ENCODE data around the gene ASPM. TPM values are rescaled to one million over a fixed set of nuclear protein-coding genes. Genes with fewer than 3 reads are reported as not detected.

The ASPM gene
- total RNA-seq, 1 experiment from 2014 or later: 57.6 TPM

- no peak overlapping the region for H3K4me2 ChIP-seq
- no peaks in the 10 kb centered on the region for H3K9me3 ChIP-seq (ENCODE audit: insufficient read depth, low read depth)
- peaks cover 17% of the 10 kb centered on the region for H3K4me1 ChIP-seq (replicated peaks; ENCODE audit: insufficient read depth)
- ChIA-PET CTCF (no interaction called here), POLR2A (ENCODE audit: unreplicated experiment) (no interaction called here)
- no peak overlapping the region for H2AFZ ChIP-seq
- H3K36me3 ChIP-seq (ENCODE audit: low read depth): peaks cover 27% of the 10 kb centered on the region; the same call in 1 of the 2 replicates
- no peaks in the 10 kb centered on the region for H3K9me2 ChIP-seq (ENCODE audit: insufficient read depth)
- no peaks in the 10 kb centered on the region for H3F3A ChIP-seq (ENCODE audit: insufficient read depth, low read depth)
- no peak overlapping the region for H3K4me3 ChIP-seq
- peaks cover 66% of the 10 kb centered on the region for H3K79me2 ChIP-seq (ENCODE audit: low read depth)
- no peaks in the 10 kb centered on the region; the same call in none of the 2 replicates for H4K20me1 ChIP-seq (ENCODE audit: insufficient read depth)
- no TSS peak for BruUV-seq (replicated peaks)
- intact Hi-C loops (cut with micrococcal nuclease; ENCODE audit: unreplicated experiment): no loop called here
- TF ChIP-seq CTCF (conservative IDR thresholded peaks at IDR 0.05) (no peak), EZH2 (IDR thresholded peaks at IDR 0.05; ENCODE audit: low read depth) (no peak)
- H3K27ac ChIP-seq: no peak overlapping the region
- no peaks in the 10 kb centered on the region for H3K27me3 ChIP-seq (ENCODE audit: insufficient read depth, low read depth)
- DNase-seq: no peak
Observed at GRCh38 chr1:197143276-197143675, 3.2 kb downstream of the ASPM start.

- peak overlapping the region; percentile 12; the same call in 1 of the 2 replicates for H3K4me2 ChIP-seq
Observed at GRCh38 chr1:197141575-197141974, 4.9 kb downstream of the ASPM start.

GRCh38 chr1:197140121-197140520 is 6.3 kb downstream of the ASPM start:
- no peak overlapping the region for H3K4me2 ChIP-seq
- no TSS peak for BruUV-seq (replicated peaks)
- intact Hi-C loops (cut with micrococcal nuclease; ENCODE audit: unreplicated experiment): no loop called here
- no peak overlapping the region for H3K27ac ChIP-seq
- H3K4me3 ChIP-seq: no peak overlapping the region
- H3K27me3 ChIP-seq (ENCODE audit: insufficient read depth, low read depth): no peaks in the 10 kb centered on the region
- H3K9me3 ChIP-seq (ENCODE audit: insufficient read depth, low read depth): no peaks in the 10 kb centered on the region
- H3K9me2 ChIP-seq (ENCODE audit: insufficient read depth): no peaks in the 10 kb centered on the region
- POLR2A ChIA-PET (ENCODE audit: unreplicated experiment): no interaction called here
- TF ChIP-seq EZH2 (IDR thresholded peaks at IDR 0.05; ENCODE audit: low read depth): no peak
- TF ChIP-seq CTCF (conservative IDR thresholded peaks at IDR 0.05): no peak
- no peaks in the 10 kb centered on the region for H3F3A ChIP-seq (ENCODE audit: insufficient read depth, low read depth)
- H3K36me3 ChIP-seq (ENCODE audit: low read depth): peaks cover 29% of the 10 kb centered on the region; the same call in 1 of the 2 replicates
- H3K79me2 ChIP-seq (ENCODE audit: low read depth): peaks cover 53% of the 10 kb centered on the region
- no peak overlapping the region for H2AFZ ChIP-seq
- no peak for DNase-seq
- CTCF ChIA-PET: no interaction called here
- H3K4me1 ChIP-seq (replicated peaks; ENCODE audit: insufficient read depth): peaks cover 14% of the 10 kb centered on the region
- H4K20me1 ChIP-seq (ENCODE audit: insufficient read depth): no peaks in the 10 kb centered on the region; the same call in none of the 2 replicates

More at GRCh38 chr1:197141575-197141974, 4.9 kb downstream of the ASPM start:
- TF ChIP-seq EZH2 (IDR thresholded peaks at IDR 0.05; ENCODE audit: low read depth) (no peak), CTCF (conservative IDR thresholded peaks at IDR 0.05) (no peak)
- Histone ChIP-seq H4K20me1 (ENCODE audit: insufficient read depth) (no peaks in the 10 kb centered on the region; the same call in none of the 2 replicates), H3F3A (ENCODE audit: insufficient read depth, low read depth) (no peaks in the 10 kb centered on the region), H3K9me2 (ENCODE audit: insufficient read depth) (no peaks in the 10 kb centered on the region), H2AFZ (no peak overlapping the region), H3K79me2 (ENCODE audit: low read depth) (peaks cover 66% of the 10 kb centered on the region), H3K27ac (no peak overlapping the region), H3K4me1 (replicated peaks; ENCODE audit: insufficient read depth) (peaks cover 17% of the 10 kb centered on the region), H3K36me3 (ENCODE audit: low read depth) (peaks cover 29% of the 10 kb centered on the region; the same call in 1 of the 2 replicates), H3K9me3 (ENCODE audit: insufficient read depth, low read depth) (no peaks in the 10 kb centered on the region), H3K27me3 (ENCODE audit: insufficient read depth, low read depth) (no peaks in the 10 kb centered on the region), H3K4me3 (no peak overlapping the region)
- DNase-seq: no peak
- no TSS peak for BruUV-seq (replicated peaks)
- ChIA-PET POLR2A (ENCODE audit: unreplicated experiment) (no interaction called here), CTCF (no interaction called here)
- intact Hi-C loops (cut with micrococcal nuclease; ENCODE audit: unreplicated experiment): no loop called here
